GM23248 (cell line): Measurements from ENCODE around the gene AAGAB.

Source experiments
- EZH2 ChIP-seq: fragments of 200-600 bp; sonication (generic); IDR thresholded peaks from 2 replicates; pipeline ENCODE4 v1.6.1; 2018; ENCODE audit warnings: antibody characterized with exemption, mild to moderate bottlenecking; ENCODE audit not compliant: insufficient read depth, poor library complexity, severe bottlenecking
- EZH2phosphoT487 ChIP-seq: fragments of 200-600 bp; sonication (generic); IDR thresholded peaks from 2 replicates; pipeline ENCODE4 v1.6.1; 2018; ENCODE audit warnings: antibody characterized with exemption, moderate library complexity, mild to moderate bottlenecking, low read depth; ENCODE audit not compliant: insufficient read depth

DNA sequence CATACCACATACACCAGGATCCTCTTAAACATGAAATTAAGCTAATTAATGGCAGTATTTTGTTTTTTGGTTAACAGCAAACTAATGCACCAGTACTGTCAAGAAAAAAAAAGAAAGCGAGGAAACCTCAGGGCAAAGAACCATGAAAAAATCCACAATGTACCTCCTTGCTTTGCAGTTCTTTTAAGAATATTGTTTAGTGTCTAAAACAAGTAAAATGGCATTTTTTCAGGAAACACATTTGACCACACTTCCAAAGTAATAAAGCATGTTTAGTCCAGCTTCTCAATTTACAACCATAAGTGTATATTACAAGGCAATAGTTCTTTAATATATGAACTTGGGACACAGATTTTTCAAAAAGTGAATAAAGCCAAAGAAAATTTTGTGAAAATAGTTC is 26.6 kb downstream of the AAGAB start:
- TF ChIP-seq EZH2: no peak
- TF ChIP-seq EZH2phosphoT487: no peak
